HepG2 (cell line): ENCODE results near the gene PVR. TPM values are rescaled to one million over a fixed set of nuclear protein-coding genes. Genes with fewer than 3 reads are reported as not detected.

Source experiments
- ARID5B ChIP-seq: IDR thresholded peaks from 2 replicates; pipeline ENCODE4 v1.4.0; 2020; ENCODE audit warnings: mild to moderate bottlenecking, missing genetic modification reagents
- FOXA1 ChIP-seq, 2 experiments: fragments of 450-650 bp in 1 of 2; sonication (generic) in 1 of 2; formaldehyde crosslinking in 1 of 2; IDR thresholded peaks; 2 replicates each; pipeline versions ENCODE4 v1.4.0 to v1.6.1; 2016 to 2020; ENCODE audit warnings: missing genetic modification reagents in 1 of 2
- FUBP1 ChIP-seq: sonication (generic); formaldehyde crosslinking; IDR thresholded peaks from 2 replicates; pipeline ENCODE4 v1.5.1; 2020; ENCODE audit warnings: missing genetic modification reagents, mild to moderate bottlenecking, borderline replicate concordance
- GATAD2A ChIP-seq: IDR thresholded peaks from 2 replicates; pipeline ENCODE4 v1.6.1; 2016
- RARA ChIP-seq: IDR thresholded peaks from 2 replicates; pipeline ENCODE4 v1.6.1; 2016; ENCODE audit warnings: missing genetic modification reagents, missing compliant biosample characterization
- THRA ChIP-seq: sonication (generic); formaldehyde crosslinking; IDR thresholded peaks from 2 replicates; pipeline ENCODE4 v1.4.0; 2020; ENCODE audit warnings: missing genetic modification reagents, borderline replicate concordance
- ZNF121 ChIP-seq: sonication (generic); formaldehyde crosslinking; IDR thresholded peaks from 2 replicates; pipeline ENCODE4 v1.5.0; 2020; ENCODE audit warnings: mild to moderate bottlenecking, missing genetic modification reagents
- ZNF124 ChIP-seq: sonication (generic); formaldehyde crosslinking; IDR thresholded peaks from 2 replicates; pipeline ENCODE4 v1.4.0; 2020; ENCODE audit warnings: missing genetic modification reagents
- ZNF280D ChIP-seq: sonication (generic); formaldehyde crosslinking; IDR thresholded peaks from 2 replicates; pipeline ENCODE4 v1.5.1; 2020; ENCODE audit warnings: mild to moderate bottlenecking, missing genetic modification reagents
- ZNF687 ChIP-seq: sonication (generic); formaldehyde crosslinking; IDR thresholded peaks from 2 replicates; pipeline ENCODE4 v1.5.1; 2020; ENCODE audit warnings: mild to moderate bottlenecking, missing genetic modification reagents, moderate library complexity
- polyA plus RNA-seq, 8 experiments: library from polyadenylated mRNA; depleted of rRNA in 3 of 8; stranded (reverse) in 7 of 8; unstranded in 1 of 8; fragments of >200 nt; fragmentation: Illumina TruSeq in 4 of 8; extraction: Trizol in 4 of 8; gene quantifications; 2 replicates each; pipeline versions ENCODE4 v1.2.1 to v1.2.3, GENCODE V29; 2011 to 2016; ENCODE audit warnings: low read depth in 4 of 8, missing spikeins in 1 of 8, mixed read lengths in 1 of 8; ENCODE audit not compliant: insufficient read depth in 1 of 8
- total RNA-seq, 5 experiments: library from RNA; depleted of rRNA; stranded (reverse); fragments of >200 nt; fragmentation: Illumina TruSeq; extraction: Trizol; gene quantifications; 2 replicates each; pipeline ENCODE4 v1.2.3, GENCODE V29; 2016; ENCODE audit warnings: low read depth in 1 of 5

PVR gene
- total and polyA plus RNA-seq, 2 of the 13 experiments (the other 11 are each of a cell fraction or from before 2014, with no cell fraction given), result 43.4 to 46.6 TPM

- TF ChIP-seq THRA (no peak; the same call in 1 of the 2 replicates), FOXA1 (IDR thresholded peaks at IDR 0.05) (no peak), FOXA1 (CRISPR knock-in tag; IDR thresholded peaks at IDR 0.05) (peak; percentile 29; the same call in 1 of the 2 replicates), ZNF121 (CRISPR knock-in tag) (peak; percentile 54; the same call in 1 of the 2 replicates), ZNF687 (peak; percentile 55), RARA (CRISPR knock-in tag) (peak; percentile 53; the same call in 1 of the 2 replicates), ZNF124 (CRISPR knock-in tag) (0 out of 2 replicates have a peak, but pooled peaks have one; percentile 10), GATAD2A (peak; percentile 69), FUBP1 (CRISPR knock-in tag) (no peak), ARID5B (peak; percentile 69), ZNF280D (CRISPR knock-in tag) (0 out of 2 replicates have a peak, but pooled peaks have one; percentile 55)
Observed at GRCh38 chr19:44636439-44637389, 7.0 kb upstream of the PVR start (continued).
